ENCODE results near the gene PADI3. TPM values are rescaled to one million over a fixed set of nuclear protein-coding genes. Genes with fewer than 3 reads are reported as not detected.

Gene PADI3
- polyA plus RNA-seq, 1 of the 3 experiments (the other 2 are of a cell fraction): 0.30 TPM

DNA sequence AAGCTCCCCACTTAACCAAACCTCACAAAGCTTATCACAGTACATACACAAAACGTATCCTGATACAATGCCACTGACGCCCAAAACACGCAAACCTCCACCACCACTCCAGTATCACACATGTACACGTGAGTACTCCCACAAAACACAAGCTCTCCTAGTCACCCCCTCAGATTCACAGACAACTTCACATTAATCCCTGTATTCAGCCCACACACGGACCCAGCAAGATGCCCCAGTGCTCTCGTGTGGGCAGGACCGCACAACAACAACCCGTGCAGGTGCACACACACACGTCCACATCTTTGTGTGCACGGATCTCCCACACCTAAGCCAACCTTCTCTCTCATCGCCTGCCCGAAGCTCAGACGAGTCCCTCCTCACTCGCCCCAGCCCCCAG, 26.3 kb upstream of the PADI3 start:
- 76% methylated on average over 14 of the region's 14 CpGs for WGBS (ENCODE audit: low lambda C conversion rate)
- TF ChIP-seq, protein P1, sequence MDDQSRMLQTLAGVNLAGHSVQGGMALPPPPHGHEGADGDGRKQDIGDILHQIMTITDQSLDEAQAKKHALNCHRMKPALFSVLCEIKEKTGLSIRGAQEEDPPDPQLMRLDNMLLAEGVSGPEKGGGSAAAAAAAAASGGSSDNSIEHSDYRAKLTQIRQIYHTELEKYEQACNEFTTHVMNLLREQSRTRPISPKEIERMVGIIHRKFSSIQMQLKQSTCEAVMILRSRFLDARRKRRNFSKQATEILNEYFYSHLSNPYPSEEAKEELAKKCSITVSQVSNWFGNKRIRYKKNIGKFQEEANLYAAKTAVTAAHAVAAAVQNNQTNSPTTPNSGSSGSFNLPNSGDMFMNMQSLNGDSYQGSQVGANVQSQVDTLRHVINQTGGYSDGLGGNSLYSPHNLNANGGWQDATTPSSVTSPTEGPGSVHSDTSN (IDR thresholded peaks at IDR 0.05): no peak
- Histone ChIP-seq H2AFZ (ENCODE audit: low read depth) (no peak overlapping the region), H3K4me2 (no peak overlapping the region), H3K9me2 (no peaks in the 10 kb centered on the region), H3F3A (replicated peaks; ENCODE audit: insufficient read depth) (peaks cover under 1% of the 10 kb centered on the region), H3K9ac (no peak overlapping the region), H3K79me2 (ENCODE audit: insufficient read depth) (no peaks in the 10 kb centered on the region), H3K9me3 (no peaks in the 10 kb centered on the region), H3K27me3 (ENCODE audit: insufficient read depth) (no peaks in the 10 kb centered on the region), H3K4me1 (ENCODE audit: control insufficient read depth in 1 of 2, insufficient read depth in 2 of 2, low read depth in 1 of 2, low read length in 1 of 2) (no peaks in the 10 kb centered on the region), H4K20me1 (ENCODE audit: insufficient read depth) (no peaks in the 10 kb centered on the region), H3K4me3 (ENCODE audit: low read depth in 2 of 2, low read length in 1 of 2) (no peak overlapping the region), H3K36me3 (replicated peaks in 1 of 2; ENCODE audit: control insufficient read depth in 1 of 2, insufficient read depth in 2 of 2, low read length in 1 of 2) (no peaks in the 10 kb centered on the region), H3K27ac (ENCODE audit: low read depth in 2 of 2, low read length in 1 of 2) (no peak overlapping the region)
- ChIA-PET CTCF (interaction anchor here (2.4 to 6.0 kb wide), 2 partner anchors 15 to 97 kb away, joined by 13 to 26 read pairs; no protein-coding TSS in a partner anchor), POLR2A (no interaction called here)
- no peak for DNase-seq

DNA sequence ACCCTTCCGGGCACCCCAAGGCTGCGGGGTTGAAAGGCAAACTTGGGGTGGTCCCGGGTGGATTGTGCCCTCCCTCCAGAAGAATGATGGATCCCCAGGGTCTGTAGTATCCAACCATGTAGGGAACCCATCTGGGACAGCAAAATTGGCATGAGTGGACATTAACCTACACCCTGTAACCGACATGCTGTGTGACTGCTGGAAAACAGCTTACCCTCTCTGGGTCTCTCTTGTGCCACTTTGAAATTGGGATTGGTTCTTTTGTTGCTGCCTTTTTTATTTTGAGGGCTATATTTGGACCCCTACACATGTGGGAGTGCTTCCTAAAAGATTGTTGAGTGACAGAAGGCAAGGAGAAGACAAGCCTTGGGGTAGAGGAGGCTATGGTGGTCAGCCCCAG, 24.5 kb upstream of the PADI3 start:
- ChIA-PET CTCF (interaction anchor here (1.5 to 6.0 kb wide), 2 partner anchors 13 to 99 kb away, joined by 7 to 26 read pairs; no protein-coding TSS in a partner anchor), POLR2A (no interaction called here)
- Histone ChIP-seq H3K9me3 (no peaks in the 10 kb centered on the region), H3K4me1 (ENCODE audit: control insufficient read depth in 1 of 2, insufficient read depth in 2 of 2, low read depth in 1 of 2, low read length in 1 of 2) (no peaks in the 10 kb centered on the region), H3K9me2 (no peaks in the 10 kb centered on the region), H3K36me3 (replicated peaks in 1 of 2; ENCODE audit: control insufficient read depth in 1 of 2, insufficient read depth in 2 of 2, low read length in 1 of 2) (no peaks in the 10 kb centered on the region), H3K9ac (no peak overlapping the region), H3K27me3 (ENCODE audit: insufficient read depth) (no peaks in the 10 kb centered on the region), H3K4me2 (no peak overlapping the region), H3F3A (replicated peaks; ENCODE audit: insufficient read depth) (no peaks in the 10 kb centered on the region), H4K20me1 (ENCODE audit: insufficient read depth) (no peaks in the 10 kb centered on the region), H3K79me2 (ENCODE audit: insufficient read depth) (no peaks in the 10 kb centered on the region), H3K4me3 (ENCODE audit: low read depth in 2 of 2, low read length in 1 of 2) (no peak overlapping the region), H2AFZ (ENCODE audit: low read depth) (no peak overlapping the region), H3K27ac (ENCODE audit: low read depth in 2 of 2, low read length in 1 of 2) (no peak overlapping the region)
- 73% methylated on average over 3 of the region's 4 CpGs for WGBS (ENCODE audit: low lambda C conversion rate)
- no peak for TF ChIP-seq SMC3 (IDR thresholded peaks at IDR 0.05; ENCODE audit: low read depth, low read length)
- TF ChIP-seq ELF1 (IDR thresholded peaks at IDR 0.05): no peak
- no peak for TF ChIP-seq FOSL2 (IDR thresholded peaks at IDR 0.05; ENCODE audit: borderline replicate concordance, low read depth)
- TF ChIP-seq, protein P2, sequence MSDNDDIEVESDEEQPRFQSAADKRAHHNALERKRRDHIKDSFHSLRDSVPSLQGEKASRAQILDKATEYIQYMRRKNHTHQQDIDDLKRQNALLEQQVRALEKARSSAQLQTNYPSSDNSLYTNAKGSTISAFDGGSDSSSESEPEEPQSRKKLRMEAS (IDR thresholded peaks at IDR 0.05; ENCODE audit: low read depth): no peak
- TF ChIP-seq, protein P3, sequence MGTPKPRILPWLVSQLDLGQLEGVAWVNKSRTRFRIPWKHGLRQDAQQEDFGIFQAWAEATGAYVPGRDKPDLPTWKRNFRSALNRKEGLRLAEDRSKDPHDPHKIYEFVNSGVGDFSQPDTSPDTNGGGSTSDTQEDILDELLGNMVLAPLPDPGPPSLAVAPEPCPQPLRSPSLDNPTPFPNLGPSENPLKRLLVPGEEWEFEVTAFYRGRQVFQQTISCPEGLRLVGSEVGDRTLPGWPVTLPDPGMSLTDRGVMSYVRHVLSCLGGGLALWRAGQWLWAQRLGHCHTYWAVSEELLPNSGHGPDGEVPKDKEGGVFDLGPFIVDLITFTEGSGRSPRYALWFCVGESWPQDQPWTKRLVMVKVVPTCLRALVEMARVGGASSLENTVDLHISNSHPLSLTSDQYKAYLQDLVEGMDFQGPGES (IDR thresholded peaks at IDR 0.05; ENCODE audit: low read depth, low read length): no peak
- no peak for DNase-seq

DNA sequence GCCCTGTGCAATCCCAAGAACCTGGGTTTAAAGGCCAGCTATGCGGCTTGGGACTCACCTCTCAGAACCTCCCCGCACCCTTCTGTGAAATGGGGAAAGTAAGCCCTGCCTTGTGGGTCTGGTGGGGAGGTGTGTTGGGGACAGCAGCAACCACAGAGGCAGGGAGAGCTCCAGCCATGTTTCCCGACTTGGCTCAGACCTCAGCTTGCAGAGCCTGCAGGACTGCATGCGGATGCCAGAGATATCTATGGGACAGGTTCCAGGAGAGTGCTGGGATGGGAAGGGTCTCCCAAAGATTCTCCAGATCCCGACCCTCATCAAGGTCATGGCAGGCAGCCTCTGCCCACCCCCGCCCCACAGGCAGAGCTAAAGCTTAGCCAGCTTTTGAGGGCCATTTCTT, 23.8 kb upstream of the PADI3 start:
- Histone ChIP-seq H3K4me3 (ENCODE audit: low read depth in 2 of 2, low read length in 1 of 2) (no peak overlapping the region), H3K27me3 (ENCODE audit: insufficient read depth) (no peaks in the 10 kb centered on the region), H3K9ac (no peak overlapping the region), H3K9me2 (no peaks in the 10 kb centered on the region), H3K27ac (ENCODE audit: low read depth in 2 of 2, low read length in 1 of 2) (no peak overlapping the region), H2AFZ (ENCODE audit: low read depth) (no peak overlapping the region), H4K20me1 (ENCODE audit: insufficient read depth) (no peaks in the 10 kb centered on the region), H3F3A (replicated peaks; ENCODE audit: insufficient read depth) (no peaks in the 10 kb centered on the region), H3K79me2 (ENCODE audit: insufficient read depth) (no peaks in the 10 kb centered on the region), H3K4me1 (ENCODE audit: control insufficient read depth in 1 of 2, insufficient read depth in 2 of 2, low read depth in 1 of 2, low read length in 1 of 2) (no peaks in the 10 kb centered on the region), H3K4me2 (no peak overlapping the region), H3K36me3 (replicated peaks in 1 of 2; ENCODE audit: control insufficient read depth in 1 of 2, insufficient read depth in 2 of 2, low read length in 1 of 2) (no peaks in the 10 kb centered on the region), H3K9me3 (no peaks in the 10 kb centered on the region)
- no peak for DNase-seq
- 20% methylated on average over 1 of the region's 6 CpGs for WGBS (ENCODE audit: low lambda C conversion rate)
- POLR2A ChIA-PET: no interaction called here
- CTCF ChIA-PET: interaction anchor here (1.1 to 6.0 kb wide), 3 partner anchors 12 to 100 kb away, joined by 3 to 26 read pairs (median 7); no protein-coding TSS in a partner anchor
- TF ChIP-seq FOSL2 (IDR thresholded peaks at IDR 0.05; ENCODE audit: borderline replicate concordance, low read depth) (no peak), MXI1 (IDR thresholded peaks at IDR 0.05; ENCODE audit: low read depth, low read length) (no peak), NFIC (IDR thresholded peaks at IDR 0.05; ENCODE audit: borderline replicate concordance) (no peak), GABPA (IDR thresholded peaks at IDR 0.05; ENCODE audit: low read depth) (no peak), RFX5 (IDR thresholded peaks at IDR 0.05; ENCODE audit: low read length) (no peak), TEAD4 (IDR thresholded peaks at IDR 0.05; ENCODE audit: borderline replicate concordance, insufficient read depth) (no peak)
- TF ChIP-seq, protein P4, sequence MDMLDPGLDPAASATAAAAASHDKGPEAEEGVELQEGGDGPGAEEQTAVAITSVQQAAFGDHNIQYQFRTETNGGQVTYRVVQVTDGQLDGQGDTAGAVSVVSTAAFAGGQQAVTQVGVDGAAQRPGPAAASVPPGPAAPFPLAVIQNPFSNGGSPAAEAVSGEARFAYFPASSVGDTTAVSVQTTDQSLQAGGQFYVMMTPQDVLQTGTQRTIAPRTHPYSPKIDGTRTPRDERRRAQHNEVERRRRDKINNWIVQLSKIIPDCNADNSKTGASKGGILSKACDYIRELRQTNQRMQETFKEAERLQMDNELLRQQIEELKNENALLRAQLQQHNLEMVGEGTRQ (IDR thresholded peaks at IDR 0.05; ENCODE audit: borderline replicate concordance, low read depth, low read length): no peak
- TF ChIP-seq, protein P5, sequence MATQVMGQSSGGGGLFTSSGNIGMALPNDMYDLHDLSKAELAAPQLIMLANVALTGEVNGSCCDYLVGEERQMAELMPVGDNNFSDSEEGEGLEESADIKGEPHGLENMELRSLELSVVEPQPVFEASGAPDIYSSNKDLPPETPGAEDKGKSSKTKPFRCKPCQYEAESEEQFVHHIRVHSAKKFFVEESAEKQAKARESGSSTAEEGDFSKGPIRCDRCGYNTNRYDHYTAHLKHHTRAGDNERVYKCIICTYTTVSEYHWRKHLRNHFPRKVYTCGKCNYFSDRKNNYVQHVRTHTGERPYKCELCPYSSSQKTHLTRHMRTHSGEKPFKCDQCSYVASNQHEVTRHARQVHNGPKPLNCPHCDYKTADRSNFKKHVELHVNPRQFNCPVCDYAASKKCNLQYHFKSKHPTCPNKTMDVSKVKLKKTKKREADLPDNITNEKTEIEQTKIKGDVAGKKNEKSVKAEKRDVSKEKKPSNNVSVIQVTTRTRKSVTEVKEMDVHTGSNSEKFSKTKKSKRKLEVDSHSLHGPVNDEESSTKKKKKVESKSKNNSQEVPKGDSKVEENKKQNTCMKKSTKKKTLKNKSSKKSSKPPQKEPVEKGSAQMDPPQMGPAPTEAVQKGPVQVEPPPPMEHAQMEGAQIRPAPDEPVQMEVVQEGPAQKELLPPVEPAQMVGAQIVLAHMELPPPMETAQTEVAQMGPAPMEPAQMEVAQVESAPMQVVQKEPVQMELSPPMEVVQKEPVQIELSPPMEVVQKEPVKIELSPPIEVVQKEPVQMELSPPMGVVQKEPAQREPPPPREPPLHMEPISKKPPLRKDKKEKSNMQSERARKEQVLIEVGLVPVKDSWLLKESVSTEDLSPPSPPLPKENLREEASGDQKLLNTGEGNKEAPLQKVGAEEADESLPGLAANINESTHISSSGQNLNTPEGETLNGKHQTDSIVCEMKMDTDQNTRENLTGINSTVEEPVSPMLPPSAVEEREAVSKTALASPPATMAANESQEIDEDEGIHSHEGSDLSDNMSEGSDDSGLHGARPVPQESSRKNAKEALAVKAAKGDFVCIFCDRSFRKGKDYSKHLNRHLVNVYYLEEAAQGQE (IDR thresholded peaks at IDR 0.05; ENCODE audit: low read depth, low read length): no peak
- TF ChIP-seq, protein P3 (IDR thresholded peaks at IDR 0.05; ENCODE audit: low read depth, low read length): no peak
